ENCODE measurements around the gene PLXNA4. TPM values are rescaled to one million over a fixed set of nuclear protein-coding genes. Genes with fewer than 3 reads are reported as not detected.

Gene PLXNA4
- total and polyA plus RNA-seq, 11 donors, result 1.8 to 22.1 (median 10.5) TPM

GRCh38 chr7:132090444-132090843, 485.8 kb downstream of the PLXNA4 start:
- Histone ChIP-seq H3K27me3 (no peaks in the 10 kb centered on the region), H3K9me3 (no peaks in the 10 kb centered on the region), H3K27ac (no peak overlapping the region), H3K4me3 (no peak overlapping the region), H3K36me3 (no peaks in the 10 kb centered on the region), H3K4me1 (no peaks in the 10 kb centered on the region)
- whole genome bisulfite sequencing, 4 donors, result 85 to 90% (median 89%) methylated on average over 4 of the region's 4 CpGs
- TF ChIP-seq CTCF (IDR thresholded peaks at IDR 0.05), result no peak
- no peak for TF ChIP-seq POLR2A (IDR thresholded peaks at IDR 0.05)
- intact Hi-C loops (cut with DNase I), result no loop called here
- no peak for DNase-seq
- no peak for ATAC-seq

- no peak for ATAC-seq
- DNase-seq, result no peak
- Histone ChIP-seq H3K27me3 (no peaks in the 10 kb centered on the region), H3K27ac (no peak overlapping the region), H3K4me3 (no peak overlapping the region), H3K9me3 (no peaks in the 10 kb centered on the region), H3K36me3 (no peaks in the 10 kb centered on the region), H3K4me1 (no peaks in the 10 kb centered on the region)
- intact Hi-C loops (cut with DNase I), result no loop called here
- no peak for TF ChIP-seq CTCF (IDR thresholded peaks at IDR 0.05)
- TF ChIP-seq POLR2A (IDR thresholded peaks at IDR 0.05), result no peak
- 54 to 64% (median 59%) methylated on average over 3 of the region's 3 CpGs for WGBS, 4 donors
These were observed 486.9 kb downstream of the PLXNA4 start for GRCh38 chr7:132089356-132089755.

- Histone ChIP-seq H3K4me1 (no peaks in the 10 kb centered on the region), H3K4me3 (no peak overlapping the region), H3K27me3 (no peaks in the 10 kb centered on the region), H3K9me3 (no peaks in the 10 kb centered on the region), H3K27ac (no peak overlapping the region), H3K36me3 (no peaks in the 10 kb centered on the region)
- DNase-seq (no peak), ATAC-seq (no peak)
- WGBS, 4 donors, result 93 to 100% (median 97%) methylated on average over 1 to 2 of the region's 2 CpGs
- intact Hi-C loops (cut with DNase I), result no loop called here
- TF ChIP-seq POLR2A (IDR thresholded peaks at IDR 0.05) (no peak), CTCF (IDR thresholded peaks at IDR 0.05) (no peak)
These were observed 488.8 kb downstream of the PLXNA4 start for GRCh38 chr7:132087421-132087820.

GRCh38 chr7:132084776-132085388, 491.4 kb downstream of the PLXNA4 start:
- no peak for ATAC-seq
- Histone ChIP-seq H3K4me1 (peaks cover 0 to 24% (median 12%) of the 10 kb centered on the region in 12 donors), H3K9me3 (no peaks in the 10 kb centered on the region), H3K27ac (no peak overlapping the region), H3K4me3 (no peak overlapping the region), H3K36me3 (no peaks in the 10 kb centered on the region), H3K27me3 (no peaks in the 10 kb centered on the region)
- TF ChIP-seq CTCF (IDR thresholded peaks at IDR 0.05), result no peak
- TF ChIP-seq POLR2A (IDR thresholded peaks at IDR 0.05), result no peak
- 76 to 89% (median 78%) methylated on average over 8 of the region's 8 CpGs for WGBS, 4 donors
- DNase-seq, result no peak
- intact Hi-C loops (cut with DNase I), result loop anchor here in 1 of 10 donors (5.0 kb wide), 1 partner anchor 62 kb away; no protein-coding TSS in a partner anchor
